Panc1 (cell line): Measurements from ENCODE around the gene ETV4. TPM values are rescaled to one million over a fixed set of nuclear protein-coding genes. Genes with fewer than 3 reads are reported as not detected.

Experiments
- ATAC-seq: fragments of 200-7000 bp; cut with Tn5 transposase; 2 replicates; pipeline ENCODE4 v1.9.1; 2020; ENCODE audit warnings: mild to moderate bottlenecking, moderate library complexity
- BruUV-seq: library from RNA; stranded (reverse); fragments of 400-500 nt; replicated peaks from 2 replicates; lab custom pipeline; 2021; lab: Mats Ljungman, UMichigan
- CTCF ChIA-PET: fragments of 300-600 bp; sonication (Branson Sonifier 250); formaldehyde crosslinking; loops from one replicate; lab custom pipeline; 2022; ENCODE audit warnings: antibody characterized with exemption; lab: Charles Lee
- POLR2A ChIA-PET: fragments of 300-600 bp; sonication (Branson Sonifier 250); formaldehyde crosslinking; loops from one replicate; lab custom pipeline; 2022; ENCODE audit warnings: antibody characterized with exemption; lab: Charles Lee
- DNase-seq: peaks from one replicate; pipeline ENCODE4 v3.0.0-alpha.2; 2010; ENCODE audit warnings: low read depth, low spot score
- H3K27ac ChIP-seq: 2 replicates; pipeline ENCODE4 v1.5.1; 2011; ENCODE audit warnings: mild to moderate bottlenecking, low read length, inconsistent platforms
- H3K27me3 ChIP-seq: fragments of 200-500 bp; sonication (Bioruptor generic); 2 replicates; pipeline ENCODE4 v1.6.0; 2014; ENCODE audit warnings: low read length, inconsistent platforms; ENCODE audit not compliant: control insufficient read depth, insufficient read depth
- H3K36me3 ChIP-seq: fragments of 200-500 bp; sonication (Bioruptor generic); 2 replicates; pipeline ENCODE4 v1.5.1; 2014; ENCODE audit warnings: inconsistent platforms, mild to moderate bottlenecking, low read length, moderate library complexity; ENCODE audit not compliant: control insufficient read depth, insufficient read depth
- H3K4me1 ChIP-seq: 2 replicates; pipeline ENCODE4 v1.5.1; 2011; ENCODE audit warnings: inconsistent platforms, mild to moderate bottlenecking, low read length, moderate library complexity; ENCODE audit not compliant: control insufficient read depth, insufficient read depth
- H3K4me3 ChIP-seq, 2 experiments: 2 replicates each; pipeline ENCODE4 v1.5.1; 2011 to 2012; ENCODE audit warnings: low read depth in 2 of 2, low read length in 2 of 2, mild to moderate bottlenecking in 2 of 2, inconsistent platforms in 1 of 2, moderate library complexity in 1 of 2
- H3K9me3 ChIP-seq: fragments of 200-500 bp; sonication (Bioruptor generic); 2 replicates; pipeline ENCODE4 v1.5.1; 2014; ENCODE audit warnings: low read depth, mild to moderate bottlenecking, inconsistent platforms, low read length, moderate library complexity; ENCODE audit not compliant: control insufficient read depth, insufficient read depth
- POLR2AphosphoS5 ChIP-seq: IDR thresholded peaks from 2 replicates; pipeline ENCODE4 v1.6.1; 2012; ENCODE audit warnings: mild to moderate bottlenecking, low read depth, low read length, moderate library complexity
- SIN3A ChIP-seq: IDR thresholded peaks from 2 replicates; pipeline ENCODE4 v1.6.1; 2012; ENCODE audit warnings: low read depth, mild to moderate bottlenecking, low read length, moderate library complexity, borderline replicate concordance; ENCODE audit not compliant: insufficient read depth
- TCF7L2 ChIP-seq: IDR thresholded peaks from 2 replicates; pipeline ENCODE4 v1.6.1; 2011; ENCODE audit warnings: mild to moderate bottlenecking, low read depth, low read length, inconsistent platforms
- in situ Hi-C: cut with HindIII; loops from 2 replicates; pipeline ENCODE4 v1.10.0; 2016; ENCODE audit warnings: low sequenced_read_pairs, low pct_unique_long_range_greater_than_20kb
- intact Hi-C: fragments of 100-400 bp; cut with micrococcal nuclease; formaldehyde crosslinking; loops from one replicate; pipeline ENCODE4 v1.10.0; 2022; ENCODE audit not compliant: unreplicated experiment
- total RNA-seq: library from RNA; stranded (reverse); gene quantifications from one replicate; pipeline ENCODE4 v1.2.1, GENCODE V29; 2021; ENCODE audit not compliant: unreplicated experiment
- TF ChIP-seq, protein P1 (sequence below), 2 experiments: IDR thresholded peaks; 2 replicates each; pipeline ENCODE4 v1.6.1; 2011 to 2012; ENCODE audit warnings: low read depth in 2 of 2, control low read depth in 1 of 2, low read length in 1 of 2, mild to moderate bottlenecking in 1 of 2, moderate library complexity in 1 of 2; ENCODE audit not compliant: insufficient read depth in 1 of 2
- TF ChIP-seq, protein P2 (sequence below): fragments of 450-650 bp; IDR thresholded peaks from 2 replicates; pipeline ENCODE4 v1.5.1; 2017; ENCODE audit warnings: mild to moderate bottlenecking

The ETV4 gene
- total RNA-seq, 1 experiment from 2014 or later = 8.3 TPM

DNA sequence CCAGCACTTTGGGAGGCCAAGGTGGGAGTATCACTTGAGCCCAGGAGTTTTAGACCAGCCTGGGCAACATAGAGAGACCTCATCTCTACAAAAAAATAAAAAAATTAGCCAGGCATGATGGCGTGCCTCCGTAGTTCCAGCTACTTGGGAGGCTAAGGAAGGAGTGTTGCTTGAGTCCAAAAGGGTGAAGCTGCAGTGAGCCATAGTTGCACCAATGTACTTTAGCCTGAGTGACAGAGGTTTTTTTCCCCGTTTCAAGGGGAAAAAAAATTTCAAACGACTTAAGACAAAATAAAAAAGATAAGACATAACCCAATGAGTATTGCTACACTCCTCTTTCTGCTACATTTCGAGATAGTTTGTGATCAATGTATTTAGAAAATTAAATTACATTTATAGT, 55.5 kb downstream of the ETV4 start:
- Histone ChIP-seq H3K27me3 (no peaks in the 10 kb centered on the region), H3K9me3 (no peaks in the 10 kb centered on the region), H3K36me3 (peaks cover 12% of the 10 kb centered on the region), H3K4me1 (no peaks in the 10 kb centered on the region; the same call in 1 of the 2 replicates), H3K4me3 (no peak overlapping the region), H3K27ac (no peak overlapping the region)
- ATAC-seq (no peak), DNase-seq (no peak)
- in situ Hi-C loops = no loop called here
- ChIA-PET CTCF (no interaction called here), POLR2A (no interaction called here)
- BruUV-seq = no TSS peak
- TF ChIP-seq TCF7L2 (no peak), SIN3A (no peak), POLR2AphosphoS5 (no peak)
- TF ChIP-seq, protein P1, sequence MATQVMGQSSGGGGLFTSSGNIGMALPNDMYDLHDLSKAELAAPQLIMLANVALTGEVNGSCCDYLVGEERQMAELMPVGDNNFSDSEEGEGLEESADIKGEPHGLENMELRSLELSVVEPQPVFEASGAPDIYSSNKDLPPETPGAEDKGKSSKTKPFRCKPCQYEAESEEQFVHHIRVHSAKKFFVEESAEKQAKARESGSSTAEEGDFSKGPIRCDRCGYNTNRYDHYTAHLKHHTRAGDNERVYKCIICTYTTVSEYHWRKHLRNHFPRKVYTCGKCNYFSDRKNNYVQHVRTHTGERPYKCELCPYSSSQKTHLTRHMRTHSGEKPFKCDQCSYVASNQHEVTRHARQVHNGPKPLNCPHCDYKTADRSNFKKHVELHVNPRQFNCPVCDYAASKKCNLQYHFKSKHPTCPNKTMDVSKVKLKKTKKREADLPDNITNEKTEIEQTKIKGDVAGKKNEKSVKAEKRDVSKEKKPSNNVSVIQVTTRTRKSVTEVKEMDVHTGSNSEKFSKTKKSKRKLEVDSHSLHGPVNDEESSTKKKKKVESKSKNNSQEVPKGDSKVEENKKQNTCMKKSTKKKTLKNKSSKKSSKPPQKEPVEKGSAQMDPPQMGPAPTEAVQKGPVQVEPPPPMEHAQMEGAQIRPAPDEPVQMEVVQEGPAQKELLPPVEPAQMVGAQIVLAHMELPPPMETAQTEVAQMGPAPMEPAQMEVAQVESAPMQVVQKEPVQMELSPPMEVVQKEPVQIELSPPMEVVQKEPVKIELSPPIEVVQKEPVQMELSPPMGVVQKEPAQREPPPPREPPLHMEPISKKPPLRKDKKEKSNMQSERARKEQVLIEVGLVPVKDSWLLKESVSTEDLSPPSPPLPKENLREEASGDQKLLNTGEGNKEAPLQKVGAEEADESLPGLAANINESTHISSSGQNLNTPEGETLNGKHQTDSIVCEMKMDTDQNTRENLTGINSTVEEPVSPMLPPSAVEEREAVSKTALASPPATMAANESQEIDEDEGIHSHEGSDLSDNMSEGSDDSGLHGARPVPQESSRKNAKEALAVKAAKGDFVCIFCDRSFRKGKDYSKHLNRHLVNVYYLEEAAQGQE (IDR thresholded peaks at IDR 0.05; ENCODE audit: insufficient read depth in 1 of 2, low read depth in 2 of 2, low read length in 1 of 2) = no peak
- TF ChIP-seq, protein P2, sequence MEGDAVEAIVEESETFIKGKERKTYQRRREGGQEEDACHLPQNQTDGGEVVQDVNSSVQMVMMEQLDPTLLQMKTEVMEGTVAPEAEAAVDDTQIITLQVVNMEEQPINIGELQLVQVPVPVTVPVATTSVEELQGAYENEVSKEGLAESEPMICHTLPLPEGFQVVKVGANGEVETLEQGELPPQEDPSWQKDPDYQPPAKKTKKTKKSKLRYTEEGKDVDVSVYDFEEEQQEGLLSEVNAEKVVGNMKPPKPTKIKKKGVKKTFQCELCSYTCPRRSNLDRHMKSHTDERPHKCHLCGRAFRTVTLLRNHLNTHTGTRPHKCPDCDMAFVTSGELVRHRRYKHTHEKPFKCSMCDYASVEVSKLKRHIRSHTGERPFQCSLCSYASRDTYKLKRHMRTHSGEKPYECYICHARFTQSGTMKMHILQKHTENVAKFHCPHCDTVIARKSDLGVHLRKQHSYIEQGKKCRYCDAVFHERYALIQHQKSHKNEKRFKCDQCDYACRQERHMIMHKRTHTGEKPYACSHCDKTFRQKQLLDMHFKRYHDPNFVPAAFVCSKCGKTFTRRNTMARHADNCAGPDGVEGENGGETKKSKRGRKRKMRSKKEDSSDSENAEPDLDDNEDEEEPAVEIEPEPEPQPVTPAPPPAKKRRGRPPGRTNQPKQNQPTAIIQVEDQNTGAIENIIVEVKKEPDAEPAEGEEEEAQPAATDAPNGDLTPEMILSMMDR = no peak
- intact Hi-C loops = no loop called here

- Histone ChIP-seq H3K4me3 (peak within 1 kb of the TSS; percentile 92 to 98), H3K36me3 (peaks cover 3% of the 10 kb centered on the region; the same call in 1 of the 2 replicates), H3K4me1 (peaks cover 9% of the 10 kb centered on the region; the same call in 1 of the 2 replicates), H3K27ac (peak within 1 kb of the TSS; percentile 94), H3K27me3 (no peaks in the 10 kb centered on the region), H3K9me3 (no peaks in the 10 kb centered on the region)
- intact Hi-C loops = loop anchor here (1.0 kb wide), 1 partner anchor 90 kb away; no protein-coding TSS in a partner anchor
- CTCF ChIA-PET = interaction anchor here (0.6 to 2.7 kb wide), 9 partner anchors 12 to 188 kb away, joined by 3 to 17 read pairs (median 4); partner anchors contain the start of gene ARL4D
- ATAC-seq = peak; percentile 99
- TSS peak; percentile 90 for BruUV-seq
- peak; percentile 91 for DNase-seq
- in situ Hi-C loops = no loop called here
- POLR2A ChIA-PET = interaction anchor here (0.5 to 1.0 kb wide), 4 partner anchors 30 to 123 kb away, joined by 3 to 7 read pairs (median 5); partner anchors contain the start of gene ARL4D
- TF ChIP-seq TCF7L2 (peak; percentile 62), SIN3A (no peak), POLR2AphosphoS5 (peak; percentile 52; the same call in 1 of the 2 replicates)
- TF ChIP-seq, protein P1 (IDR thresholded peaks at IDR 0.05; ENCODE audit: insufficient read depth in 1 of 2, low read depth in 2 of 2, low read length in 1 of 2) = no peak
- TF ChIP-seq, protein P2 = peak; percentile 99
Measured at GRCh38 chr17:43483674-43484551, 62.2 kb downstream of the ETV4 start, which contains the start of gene DHX8. Gene DHX8, plus strand, starts transcription at chr17:43483975. Its CDS starts 63 bp downstream, at chr17:43484038.
